Activated T-cell treated with anti-CD3 and anti-CD28 coated beads for 4 hours (primary cell): ENCODE data around the gene TGFBR3L.
"Not testable (repeated sequence)": the region's sequence is repeated elsewhere in the genome, so short reads cannot be mapped to it uniquely, and the experiment has no call there.

Experiments used
- DNase-seq: peaks from one replicate; pipeline ENCODE4 v3.0.0-alpha.2; 2020

The TGFBR3L gene

DNA sequence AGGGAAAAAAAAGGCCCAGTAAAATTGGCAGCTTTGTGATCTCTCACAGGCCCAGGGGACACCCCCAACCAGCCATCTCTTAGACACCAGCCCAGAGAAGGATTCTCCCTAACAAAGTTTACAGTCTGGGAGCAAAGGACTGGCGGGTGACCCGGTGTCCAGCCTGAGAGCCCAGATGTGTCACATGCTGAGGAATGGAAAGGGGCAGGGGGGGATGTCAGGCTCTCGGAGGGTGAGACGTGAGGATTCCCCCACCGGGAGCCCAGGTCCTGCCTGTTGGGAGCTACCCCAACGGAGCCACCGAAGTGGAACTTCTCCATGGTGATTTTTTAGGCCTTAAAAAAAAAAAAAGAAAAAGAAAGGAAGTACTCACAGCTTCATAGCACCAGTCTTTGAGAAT, 16.1 kb downstream of the TGFBR3L start:
- no peak for DNase-seq

DNA sequence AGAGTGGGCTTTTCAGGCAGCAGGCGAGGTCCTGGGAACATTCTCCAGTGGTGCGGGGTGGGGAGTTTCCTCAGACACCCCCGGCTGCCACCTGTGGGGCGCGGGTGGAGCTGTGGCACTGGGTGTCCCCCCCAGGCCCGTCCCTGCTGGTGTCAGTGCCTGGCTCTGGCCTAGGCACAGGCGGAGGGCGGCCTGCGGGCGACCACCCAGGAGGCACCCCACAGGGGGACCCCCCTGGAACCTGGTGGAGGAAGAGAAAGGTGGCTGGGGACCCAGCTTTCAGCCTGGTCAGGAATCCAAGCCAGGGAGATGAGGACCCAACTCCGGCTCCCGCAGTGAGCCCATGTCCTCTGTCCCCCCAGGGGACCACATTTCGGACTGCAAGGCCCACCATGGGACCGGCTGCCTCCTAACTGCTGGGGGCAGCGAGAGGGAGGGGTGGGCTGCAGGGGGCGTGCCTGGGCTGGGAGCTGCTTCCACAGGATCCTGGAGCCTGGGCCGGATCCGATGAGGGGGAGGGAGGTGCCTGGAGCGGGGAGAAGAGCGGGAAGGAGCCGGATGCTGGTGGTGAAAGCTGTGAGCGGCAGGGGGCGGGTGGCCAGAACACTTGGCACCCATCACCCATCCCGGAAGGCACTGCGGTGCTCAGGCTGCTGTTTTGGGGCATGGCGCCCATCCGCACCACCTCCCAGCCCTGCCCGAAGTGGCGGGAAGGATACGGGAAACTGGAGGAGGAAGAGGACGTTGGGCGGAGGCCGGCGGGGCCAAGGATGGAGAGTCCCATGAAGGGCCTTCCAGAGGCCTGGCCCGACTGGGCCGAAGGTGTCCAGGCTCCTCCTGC, 16.8 kb downstream of the TGFBR3L start:
- no peak for DNase-seq

DNA sequence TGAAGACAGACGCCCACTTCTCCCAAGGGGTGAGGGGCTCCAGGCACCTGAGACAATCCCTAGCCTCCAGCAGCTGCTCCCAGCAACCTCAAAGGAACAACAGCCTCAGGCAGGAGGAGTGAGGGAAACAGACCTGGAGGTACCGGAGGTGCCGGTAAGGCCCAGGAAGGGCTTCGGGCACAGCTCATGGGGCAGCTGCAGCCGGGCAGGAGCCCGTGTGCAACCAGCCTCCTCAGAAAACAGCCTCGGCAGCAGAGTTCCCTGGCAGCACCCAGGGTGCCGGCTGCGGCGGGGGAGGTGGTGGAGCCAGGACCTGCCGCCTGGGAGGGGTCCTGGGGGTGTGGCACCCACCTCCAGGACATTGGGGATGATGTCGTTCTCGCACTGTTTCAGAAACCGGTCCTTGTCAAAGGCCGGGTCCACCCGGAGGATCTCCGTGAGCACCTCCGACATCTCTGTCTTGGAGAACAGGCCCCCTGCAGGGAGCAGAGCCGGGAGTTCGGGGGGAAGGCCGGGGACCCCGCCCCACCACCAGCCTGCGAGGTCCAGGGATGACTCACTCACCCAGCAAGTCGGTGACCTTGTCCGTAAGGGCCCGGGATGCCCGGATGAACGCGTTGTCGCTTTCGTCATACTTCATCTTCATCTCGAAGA, 17.8 kb downstream of the TGFBR3L start:
- no peak for DNase-seq

DNA sequence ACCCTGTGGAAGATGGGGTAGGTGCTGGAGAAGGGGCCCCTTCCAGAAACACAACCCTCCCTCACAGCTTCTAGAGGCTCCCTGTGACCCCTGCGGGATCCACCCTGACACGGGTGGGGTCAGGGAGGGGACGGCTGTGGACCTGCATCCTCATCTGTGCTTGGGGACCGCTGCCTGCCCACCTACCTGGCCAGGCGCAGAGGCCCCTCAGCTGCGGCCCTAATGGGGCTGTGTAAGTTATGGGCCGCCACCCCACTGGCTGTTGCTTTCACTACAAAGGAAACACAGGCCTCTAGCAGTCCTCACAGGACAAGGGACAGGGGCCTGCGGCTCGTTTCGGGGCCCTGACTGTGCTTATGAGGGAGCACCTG, 18.3 kb downstream of the TGFBR3L start:
- DNase-seq = no peak

DNA sequence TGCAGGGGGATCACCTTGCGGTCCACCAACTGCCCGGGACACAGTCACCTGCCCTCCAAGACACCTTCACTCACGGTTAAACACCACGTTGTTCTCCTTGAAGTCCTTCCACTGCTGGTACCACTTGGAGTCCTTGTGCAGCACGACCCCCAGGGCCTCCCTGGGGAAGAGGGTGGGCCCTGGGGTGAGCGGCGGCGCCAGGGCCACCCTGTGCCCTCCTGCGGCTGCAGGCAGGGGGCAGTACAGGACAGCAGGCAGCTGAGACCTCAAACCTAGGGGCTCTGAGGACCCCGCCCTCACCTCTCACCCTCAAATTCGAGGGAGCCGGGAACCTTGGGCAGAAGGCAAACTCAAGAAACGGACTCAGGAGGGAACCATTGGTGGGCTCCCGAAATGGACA, 18.8 kb downstream of the TGFBR3L start:
- no peak for DNase-seq

DNA sequence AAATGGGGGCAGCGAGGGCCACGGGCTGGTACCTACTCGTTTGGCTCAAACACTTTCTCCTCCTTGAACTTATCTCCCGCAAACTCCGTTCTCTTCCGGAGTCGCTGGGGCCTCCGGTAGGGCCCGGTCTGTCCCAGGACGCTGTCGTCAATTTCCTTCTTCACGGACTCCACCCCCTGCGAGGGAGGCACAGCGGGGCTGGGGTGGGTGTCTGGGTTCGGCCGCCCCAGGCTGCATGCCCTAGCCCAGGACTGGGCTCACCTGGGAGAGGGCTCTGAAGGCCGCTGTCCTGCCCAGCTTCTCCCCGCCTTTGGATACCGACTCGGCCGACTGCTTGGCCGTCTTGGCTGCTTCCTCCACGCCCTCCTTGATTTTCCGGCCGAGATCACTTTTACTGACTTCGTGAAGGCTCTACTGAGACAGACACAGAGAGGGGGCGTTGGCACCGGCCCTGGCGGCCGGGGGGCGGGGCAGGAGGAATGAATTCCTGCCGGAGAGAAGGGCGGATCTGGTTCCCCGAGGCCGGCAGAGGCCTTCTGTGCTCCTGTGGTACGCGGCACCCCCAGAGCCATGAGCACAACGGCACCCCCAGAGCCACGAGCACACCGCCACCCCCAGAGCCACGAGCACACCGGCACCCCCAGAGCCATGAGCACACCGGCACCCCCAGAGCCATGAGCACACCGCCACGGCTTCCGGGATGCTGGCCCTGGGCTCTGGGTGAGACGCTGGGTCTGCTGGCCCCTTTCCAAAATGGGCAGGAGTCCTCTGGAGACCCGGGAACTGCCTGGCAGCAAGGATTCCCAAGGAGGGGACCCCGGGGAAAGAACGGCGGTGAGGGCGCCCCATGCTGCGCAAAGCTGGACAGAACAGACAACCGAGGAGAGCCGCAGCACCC, 19.4 kb downstream of the TGFBR3L start:
- no peak for DNase-seq

DNA sequence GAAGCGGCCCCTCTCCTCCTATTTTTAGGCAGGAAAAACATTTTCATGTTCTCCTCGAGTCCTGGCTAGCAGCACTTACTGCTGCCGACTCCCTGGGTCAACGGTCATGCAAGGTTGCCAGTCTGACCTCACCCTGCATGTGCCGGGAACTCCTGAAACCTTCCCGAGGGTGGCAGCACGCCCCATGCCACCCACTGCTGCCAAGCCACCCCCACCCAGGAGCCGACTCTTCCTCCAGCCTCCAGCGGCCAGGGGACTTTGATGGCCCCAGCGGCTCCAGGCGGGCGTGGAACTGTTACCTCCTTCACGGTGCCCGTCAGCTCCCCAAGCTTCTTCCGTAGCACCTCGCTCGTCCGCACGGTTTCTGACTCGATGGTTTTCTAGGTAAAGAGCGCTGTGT, 20.1 kb downstream of the TGFBR3L start:
- DNase-seq = no peak

DNA sequence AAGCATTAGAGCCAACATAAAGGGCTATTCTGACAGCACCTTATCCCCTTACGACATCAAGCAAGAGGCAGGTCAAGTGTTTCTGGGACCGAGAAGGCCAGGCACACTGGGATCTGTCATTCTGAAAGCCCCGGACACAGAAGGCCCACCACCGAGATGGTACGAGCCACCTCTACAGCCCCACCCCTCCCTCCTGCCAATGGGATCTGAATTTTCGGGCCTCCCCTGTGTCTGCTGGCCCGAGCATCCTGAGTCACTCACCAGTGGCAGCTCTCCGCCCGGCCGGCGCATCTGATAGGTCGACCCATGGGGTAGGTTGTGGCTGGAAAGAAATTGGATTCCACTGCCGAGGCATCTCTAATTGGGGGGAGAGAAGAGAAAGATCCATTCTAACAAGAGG, 26.2 kb downstream of the TGFBR3L start:
- DNase-seq = no peak

DNA sequence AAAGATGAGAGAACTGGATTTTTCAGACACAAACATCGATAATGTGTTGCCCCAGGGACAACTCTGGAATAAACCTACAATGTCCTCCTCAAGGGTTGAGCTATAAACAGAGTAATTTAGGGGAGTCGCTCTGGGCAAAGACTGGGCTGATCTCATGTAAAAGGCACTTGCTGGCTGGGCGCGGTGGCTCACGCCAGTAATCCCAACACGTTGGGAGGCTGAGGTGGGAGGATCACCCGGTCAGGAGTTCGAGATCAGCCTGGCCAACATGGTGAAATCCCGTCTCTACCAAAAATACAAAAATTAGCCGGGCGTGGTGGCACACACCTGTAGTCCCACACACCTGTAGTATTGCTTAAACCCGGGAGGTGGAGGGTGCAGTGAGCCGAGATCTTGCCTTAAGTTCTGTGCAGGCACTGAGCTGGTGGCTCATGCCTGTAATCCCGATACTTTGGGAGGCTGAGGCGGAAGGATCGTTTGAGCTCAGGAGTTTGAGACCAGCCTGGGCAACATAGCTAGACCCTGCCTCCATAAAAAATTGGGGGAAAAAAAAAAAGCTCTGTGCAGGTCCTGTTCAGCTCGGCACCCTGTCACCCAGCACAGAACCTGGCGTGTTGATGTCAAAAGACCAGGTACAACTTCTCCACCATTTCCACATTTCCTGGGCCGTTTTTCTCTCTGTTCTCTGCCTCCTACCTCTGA, 27.4 kb downstream of the TGFBR3L start:
- DNase-seq = no peak

DNA sequence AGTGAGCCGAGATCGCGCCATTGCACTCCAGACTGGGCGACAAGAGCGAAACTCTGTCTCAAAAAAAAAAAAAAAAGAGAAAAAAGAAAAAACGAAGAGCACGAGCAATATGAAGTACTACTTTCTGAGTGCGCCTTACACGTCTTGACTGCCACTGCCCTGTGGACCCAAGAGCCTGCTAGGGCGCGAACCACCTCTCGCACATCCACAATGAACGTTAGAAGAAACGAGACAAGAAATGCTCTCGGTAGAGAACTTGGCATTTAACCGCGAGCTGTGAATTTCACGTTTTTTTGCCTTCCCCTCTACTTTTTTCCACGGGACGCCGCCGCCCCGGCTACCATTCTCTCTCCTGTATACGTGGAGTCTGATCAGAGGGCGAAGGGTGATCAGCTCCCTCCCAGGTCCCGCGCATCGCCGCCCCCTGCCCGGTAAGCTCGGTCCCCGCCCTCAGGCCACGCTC, 28.4 kb downstream of the TGFBR3L start:
- DNase-seq = no peak

DNA sequence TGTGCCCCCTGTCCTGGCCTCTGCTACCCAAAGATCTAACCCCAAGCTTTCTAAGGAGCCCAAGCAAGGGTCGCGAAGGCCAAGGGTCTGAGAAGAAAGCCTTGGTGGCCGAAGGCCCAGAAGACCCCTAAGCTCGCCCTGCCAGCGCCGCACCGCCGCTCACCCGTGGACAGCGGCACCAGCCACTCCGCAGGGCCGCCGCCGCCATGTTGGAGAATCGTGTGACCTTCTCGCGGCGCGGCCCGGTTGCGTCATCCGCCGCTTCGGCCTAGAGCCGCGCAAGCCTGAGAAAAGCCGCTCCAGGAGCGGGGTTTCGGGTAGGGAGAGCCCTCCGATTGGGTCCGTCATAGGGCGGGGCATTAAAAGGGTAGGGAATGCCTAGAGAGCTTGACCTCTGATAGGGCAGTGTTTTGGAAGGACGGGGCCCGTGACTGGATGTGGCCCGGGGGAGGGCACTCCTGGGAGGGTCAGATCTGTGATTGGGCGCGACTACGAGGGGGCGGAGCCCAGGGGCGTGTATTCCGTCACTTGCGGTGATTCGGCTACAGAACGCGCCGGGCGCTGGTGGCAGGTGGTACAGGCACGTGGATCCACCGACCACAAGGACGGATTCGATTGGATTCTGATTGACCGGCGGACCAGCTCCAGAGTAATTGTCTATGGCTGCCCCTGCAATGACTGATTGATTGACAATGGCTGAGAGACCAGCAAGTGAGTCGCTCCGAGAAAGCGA, 29.0 kb downstream of the TGFBR3L start, which contains the start of gene TIMM44:
Gene TIMM44, minus strand, starts transcription at position 223 of the 733 bp plus-strand sequence. Its CDS starts 15 bp downstream, at position 208.
- DNase-seq = peak; percentile 97

DNA sequence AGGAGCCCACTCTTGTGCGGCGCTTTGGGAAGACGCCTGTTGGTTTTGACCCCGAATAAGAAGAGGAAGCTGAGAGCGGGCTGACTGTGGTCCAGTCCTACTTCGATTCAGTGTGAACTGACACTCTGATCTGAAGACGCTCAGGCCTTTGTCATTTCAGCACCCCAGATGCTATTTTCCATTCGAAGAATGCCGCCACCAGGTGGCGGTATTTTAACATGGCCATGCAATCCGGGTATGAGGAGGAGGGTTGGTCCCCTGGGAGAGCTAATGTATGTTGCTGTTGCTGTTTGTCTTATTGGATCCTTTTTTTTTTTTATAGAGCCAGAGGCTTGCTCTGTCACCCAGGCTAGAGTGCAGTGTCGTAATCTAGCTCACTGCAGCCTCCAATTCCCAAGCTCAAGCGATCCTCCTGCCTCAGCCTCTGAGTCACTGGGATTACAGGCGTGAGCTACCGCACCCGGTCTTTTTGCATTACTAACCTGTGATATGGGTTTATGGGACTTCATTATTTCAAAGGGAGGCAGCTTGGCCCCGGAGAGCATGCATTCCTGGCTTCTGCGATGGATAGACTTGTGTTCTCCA, 29.6 kb downstream of the TGFBR3L start:
- peak; percentile 84 for DNase-seq

DNA sequence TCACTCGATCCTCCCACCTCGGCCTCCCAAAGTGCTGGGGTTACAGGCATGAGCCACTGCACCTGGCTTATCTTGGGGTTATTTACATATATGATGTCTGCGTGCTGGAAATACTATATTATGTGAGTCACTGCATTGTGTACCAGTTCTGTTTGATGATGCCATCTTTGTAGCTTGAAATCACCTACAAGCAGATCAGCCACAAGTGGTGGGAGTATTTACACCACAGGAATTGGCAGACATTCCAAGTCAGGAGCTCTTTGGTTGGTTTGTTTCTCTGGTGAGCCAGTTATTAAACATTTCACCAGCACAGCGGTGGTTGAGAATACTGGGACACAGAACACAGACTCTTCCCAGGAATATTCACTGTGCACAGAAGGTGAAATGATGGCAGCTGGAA, 33.3 kb downstream of the TGFBR3L start:
- no peak for DNase-seq

DNA sequence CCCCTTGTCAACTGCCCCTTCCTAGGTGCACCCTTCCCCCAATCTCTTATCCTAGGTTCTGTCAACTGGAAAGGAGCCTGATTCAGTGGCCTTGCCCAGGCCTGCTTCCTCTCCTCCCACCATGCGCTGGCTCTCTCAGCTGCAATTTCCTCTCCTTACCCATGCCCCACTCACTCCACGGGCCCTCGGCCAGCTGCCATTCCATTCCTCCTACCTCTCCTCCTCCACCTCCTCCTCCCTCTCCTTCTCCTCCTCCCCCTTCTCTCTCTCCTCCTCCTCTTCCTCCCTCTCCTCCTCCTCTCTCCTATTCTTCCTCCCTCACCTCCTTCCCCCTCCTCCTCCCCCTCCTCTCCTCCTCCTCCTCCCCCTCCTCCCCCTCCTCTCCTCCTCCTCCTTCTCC, 38.4 kb downstream of the TGFBR3L start:
- DNase-seq = no peak

DNA sequence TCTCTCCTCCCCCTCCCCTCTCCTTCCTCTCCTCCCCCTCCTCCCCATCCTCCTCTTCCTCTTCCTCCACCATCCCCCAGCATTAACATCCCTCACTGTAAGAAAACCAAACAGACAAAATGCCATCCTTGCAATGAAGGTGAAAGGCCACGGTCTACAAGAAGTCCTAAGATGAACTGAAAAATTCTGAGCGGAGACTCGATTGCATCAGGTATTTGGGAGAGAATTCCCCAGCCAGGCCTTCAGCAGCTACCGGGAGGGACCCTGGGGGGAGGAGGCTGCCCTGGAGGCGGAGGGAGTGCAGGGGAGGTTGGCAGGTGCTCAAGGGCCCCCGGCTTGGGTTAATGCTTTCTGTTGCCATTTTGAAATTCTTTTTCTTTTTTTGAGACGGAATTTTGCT, 38.9 kb downstream of the TGFBR3L start:
- DNase-seq = no peak

DNA sequence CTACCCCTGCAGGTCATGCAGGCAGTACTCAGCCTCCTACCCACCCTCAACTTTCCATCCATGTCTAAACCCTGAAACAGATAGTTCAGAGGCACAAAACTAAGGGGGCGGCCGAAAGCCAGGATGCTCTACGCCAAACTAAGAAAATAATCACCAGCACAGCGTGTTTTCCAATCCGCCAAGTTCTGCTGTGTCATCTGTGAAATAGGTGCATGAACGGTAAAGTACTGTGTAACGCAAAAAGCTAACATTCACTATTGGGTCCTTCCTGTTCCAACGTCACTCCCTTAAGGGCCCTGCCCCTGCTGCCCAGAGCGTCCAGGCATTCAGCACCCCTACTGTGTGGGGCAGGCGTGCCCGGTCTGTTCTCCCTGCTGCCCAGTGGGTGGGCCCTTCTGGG, 41.1 kb downstream of the TGFBR3L start:
- DNase-seq = no peak

DNA sequence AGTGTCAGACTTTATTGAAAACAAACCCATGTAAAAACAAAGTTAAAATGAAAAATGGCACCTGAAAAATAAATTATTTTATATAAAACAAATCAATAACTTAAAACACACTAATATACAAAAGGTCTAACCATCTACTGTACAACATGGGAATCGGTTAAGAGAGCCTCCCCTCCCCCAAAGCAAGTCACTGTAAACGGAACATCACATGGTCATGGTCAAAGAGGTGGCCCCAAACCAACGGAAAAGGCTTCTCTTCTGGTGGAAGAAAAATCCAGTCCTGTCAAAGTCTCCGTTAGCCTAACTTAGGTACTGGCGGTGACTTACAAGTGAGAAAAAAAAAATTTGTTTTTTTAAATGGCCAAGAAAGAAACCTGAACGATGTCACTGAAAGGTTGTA, 44.6 kb downstream of the TGFBR3L start:
- DNase-seq = no peak

DNA sequence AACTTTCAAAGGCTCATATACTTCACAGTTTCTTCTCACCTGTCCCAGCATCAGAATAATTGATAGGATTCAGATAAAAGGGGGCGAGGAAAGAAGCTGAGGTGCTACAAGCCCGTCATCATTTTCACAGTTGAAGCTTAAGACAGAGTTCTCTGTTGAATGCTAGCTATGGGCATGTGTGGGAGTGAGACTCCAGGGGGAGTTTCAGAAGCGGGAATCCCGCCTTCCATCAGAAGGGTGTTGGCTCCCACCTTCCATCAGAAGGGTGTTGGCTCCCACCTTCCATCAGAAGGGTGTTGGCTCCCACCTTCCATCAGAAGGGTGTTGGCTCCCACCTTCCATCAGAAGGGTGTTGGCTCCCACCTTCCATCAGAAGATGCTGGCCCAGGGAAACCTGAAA, 46.5 kb downstream of the TGFBR3L start:
- DNase-seq = not testable (repeated sequence)

DNA sequence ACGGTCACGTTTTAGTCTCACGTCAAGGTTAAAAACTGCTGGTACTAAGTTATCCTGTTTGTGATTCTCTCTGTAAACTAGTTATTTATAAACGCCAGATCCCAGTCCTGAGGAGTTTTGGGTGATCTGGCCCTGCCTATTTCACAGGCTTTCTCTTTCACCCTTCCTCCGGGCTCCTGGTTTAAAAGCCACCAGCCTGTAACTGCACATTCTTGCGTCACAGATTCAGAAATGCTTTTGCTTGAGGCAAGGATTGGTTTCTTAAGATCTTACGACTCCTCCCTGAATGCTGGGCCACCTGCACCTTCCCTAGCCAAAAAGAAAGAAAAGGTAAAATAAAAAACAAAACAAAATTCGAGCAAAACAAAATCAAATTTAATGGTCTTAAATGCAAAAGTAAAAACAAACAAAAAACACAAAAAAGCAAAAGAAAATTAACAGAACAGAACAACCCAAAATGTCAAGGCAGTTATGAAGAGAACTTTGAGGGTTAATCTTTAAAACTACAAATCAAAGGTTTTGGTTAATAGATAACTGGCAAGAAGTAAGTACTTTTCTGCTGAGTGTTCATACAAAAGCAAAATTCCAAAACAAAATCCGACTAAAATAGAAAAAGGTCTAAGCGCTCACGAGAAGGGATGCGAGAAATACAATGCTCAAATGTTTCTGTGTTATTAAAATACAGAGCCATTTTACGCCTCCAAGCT, 47.4 kb downstream of the TGFBR3L start:
- DNase-seq = no peak

DNA sequence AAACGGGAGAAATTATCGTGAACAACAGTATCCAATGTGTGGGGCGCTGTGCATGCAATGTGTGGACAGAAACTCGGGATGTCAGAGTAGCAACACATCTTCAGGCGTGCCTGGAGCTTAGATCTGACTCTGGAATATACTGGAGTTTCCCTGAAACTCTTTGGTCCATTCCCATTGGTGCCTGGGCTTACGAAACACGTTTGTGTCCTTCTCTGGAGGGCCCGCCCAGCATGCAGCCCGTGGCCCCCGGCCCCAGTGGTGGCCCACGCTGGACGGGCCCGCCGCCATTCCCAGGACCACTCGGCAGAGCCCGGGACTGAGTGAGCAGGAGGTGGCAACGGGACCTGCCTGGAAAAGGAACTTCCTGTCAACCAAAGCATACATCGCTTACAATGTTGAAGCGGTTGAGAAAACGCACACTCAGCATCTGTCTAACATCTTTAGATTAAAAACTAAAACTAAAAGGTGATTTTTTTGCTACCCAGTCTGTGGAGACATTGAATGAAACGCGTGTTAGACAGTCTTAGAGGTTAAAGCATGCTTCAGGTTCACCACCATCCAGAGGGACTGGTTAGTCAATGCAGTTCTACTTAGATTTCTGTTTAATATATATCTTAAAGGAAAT, 48.1 kb downstream of the TGFBR3L start:
- DNase-seq = no peak
